K562 (cell line): ENCODE results near the gene PLEKHG5. TPM values are rescaled to one million over a fixed set of nuclear protein-coding genes. Genes with fewer than 3 reads are reported as not detected.
A peak's percentile ranks its signal among the peaks of the same experiment; 100 is the strongest.

Source experiments
- ARHGAP35 ChIP-seq: fragments of 450-650 bp; IDR thresholded peaks from 2 replicates; pipeline ENCODE4 v1.6.1; 2018; ENCODE audit not compliant: partially characterized antibody
- CBX2 ChIP-seq: fragments of 200-600 bp; sonication (generic); IDR thresholded peaks from one replicate; pipeline ENCODE4 v1.6.1; 2012; ENCODE audit warnings: mild to moderate bottlenecking, low read length, inconsistent platforms; ENCODE audit not compliant: insufficient read depth, poor library complexity, severe bottlenecking
- FOXK1 ChIP-seq: sonication (generic); formaldehyde crosslinking; IDR thresholded peaks from 2 replicates; pipeline ENCODE4 v1.8.0; 2022; ENCODE audit warnings: missing genetic modification reagents, mild to moderate bottlenecking, borderline replicate concordance
- FOXM1 ChIP-seq, 2 experiments: fragments of 450-650 bp in 1 of 2; sonication (generic) in 1 of 2; formaldehyde crosslinking in 1 of 2; IDR thresholded peaks; 2 replicates each; pipeline versions ENCODE4 v1.6.1 to v1.9.0; 2017 to 2022; ENCODE audit warnings: low read depth in 2 of 2, mild to moderate bottlenecking in 2 of 2, missing genetic modification reagents in 1 of 2, moderate library complexity in 1 of 2
- NUFIP1 ChIP-seq: fragments of 450-650 bp; IDR thresholded peaks from 2 replicates; pipeline ENCODE4 v1.6.1; 2018; ENCODE audit not compliant: partially characterized antibody
- POLR2AphosphoS5 ChIP-seq: IDR thresholded peaks from 2 replicates; pipeline ENCODE4 v1.6.1; 2011; ENCODE audit warnings: mild to moderate bottlenecking, low read depth, low read length, moderate library complexity; ENCODE audit not compliant: control insufficient read depth, insufficient read depth
- RFX1 ChIP-seq: fragments of 450-650 bp; IDR thresholded peaks from 2 replicates; pipeline ENCODE4 v1.6.1; 2016; ENCODE audit warnings: mild to moderate bottlenecking, moderate library complexity
- SIN3A ChIP-seq, 2 experiments: fragments of 150-350 bp in 1 of 2; IDR thresholded peaks; 2 replicates each; pipeline ENCODE4 v1.6.1; 2011 to 2016; ENCODE audit warnings: borderline replicate concordance in 2 of 2, low read depth in 2 of 2, low read length in 2 of 2, mild to moderate bottlenecking in 2 of 2, moderate library complexity in 2 of 2; ENCODE audit not compliant: control insufficient read depth in 1 of 2
- SUPT5H ChIP-seq: fragments of 450-650 bp; IDR thresholded peaks from 2 replicates; pipeline ENCODE4 v1.6.1; 2016
- ZFP30 ChIP-seq: fragments of 250-450 bp; sonication (Bioruptor Pico); IDR thresholded peaks from 2 replicates; pipeline ENCODE4 v1.8.0; 2022; ENCODE audit warnings: moderate library complexity, mild to moderate bottlenecking, inconsistent platforms, borderline replicate concordance
- ZNF384 ChIP-seq: IDR thresholded peaks from 2 replicates; pipeline ENCODE4 v1.6.1; 2012; ENCODE audit warnings: low read depth, low read length, improper control_type of control experiment
- polyA plus RNA-seq, 8 experiments: library from polyadenylated mRNA; depleted of rRNA in 4 of 8; stranded (reverse) in 5 of 8; unstranded in 3 of 8; fragments of >200 nt; fragmentation: Nextera tagmentation in 2 of 8; fragmentation: Illumina TruSeq in 1 of 8; extraction: Ambion mirVana in 2 of 8; extraction: Trizol in 1 of 8; gene quantifications; 2 replicates each; pipeline versions ENCODE4 v1.2.1 to v1.2.3, GENCODE V29; 2011 to 2014; ENCODE audit warnings: inconsistent platforms in 1 of 8, missing spikeins in 1 of 8
- total RNA-seq, 7 experiments: library from RNA; depleted of rRNA in 6 of 7; stranded (reverse); fragments of >200 nt in 6 of 7; fragmentation: Illumina TruSeq in 2 of 7; extraction: Trizol in 2 of 7; gene quantifications; 2 replicates each; pipeline versions ENCODE4 v1.2.1 to v1.2.3, GENCODE V29; 2011 to 2021; ENCODE audit warnings: low replicate concordance in 1 of 7
- TF ChIP-seq, protein P1 (sequence below): fragments of 250-450 bp; sonication (Bioruptor Pico); IDR thresholded peaks from 2 replicates; pipeline ENCODE4 v1.4.0; 2020; ENCODE audit warnings: mild to moderate bottlenecking, moderate library complexity, borderline replicate concordance
- TF ChIP-seq, protein P2 (sequence below): fragments of 250-450 bp; sonication (Bioruptor Pico); IDR thresholded peaks from 2 replicates; pipeline ENCODE4 v1.9.0; 2021; ENCODE audit warnings: mild to moderate bottlenecking, inconsistent platforms
- TF ChIP-seq, protein P3 (sequence below): fragments of 450-650 bp; IDR thresholded peaks from 2 replicates; pipeline ENCODE4 v1.6.1; 2018; ENCODE audit not compliant: partially characterized antibody

The PLEKHG5 gene
- total and polyA plus RNA-seq, 9 of the 15 experiments (the other 6 are each of a cell fraction or from before 2014, with no cell fraction given) = 0.04 to 0.29 (median 0.09) TPM; not detected in 3

DNA sequence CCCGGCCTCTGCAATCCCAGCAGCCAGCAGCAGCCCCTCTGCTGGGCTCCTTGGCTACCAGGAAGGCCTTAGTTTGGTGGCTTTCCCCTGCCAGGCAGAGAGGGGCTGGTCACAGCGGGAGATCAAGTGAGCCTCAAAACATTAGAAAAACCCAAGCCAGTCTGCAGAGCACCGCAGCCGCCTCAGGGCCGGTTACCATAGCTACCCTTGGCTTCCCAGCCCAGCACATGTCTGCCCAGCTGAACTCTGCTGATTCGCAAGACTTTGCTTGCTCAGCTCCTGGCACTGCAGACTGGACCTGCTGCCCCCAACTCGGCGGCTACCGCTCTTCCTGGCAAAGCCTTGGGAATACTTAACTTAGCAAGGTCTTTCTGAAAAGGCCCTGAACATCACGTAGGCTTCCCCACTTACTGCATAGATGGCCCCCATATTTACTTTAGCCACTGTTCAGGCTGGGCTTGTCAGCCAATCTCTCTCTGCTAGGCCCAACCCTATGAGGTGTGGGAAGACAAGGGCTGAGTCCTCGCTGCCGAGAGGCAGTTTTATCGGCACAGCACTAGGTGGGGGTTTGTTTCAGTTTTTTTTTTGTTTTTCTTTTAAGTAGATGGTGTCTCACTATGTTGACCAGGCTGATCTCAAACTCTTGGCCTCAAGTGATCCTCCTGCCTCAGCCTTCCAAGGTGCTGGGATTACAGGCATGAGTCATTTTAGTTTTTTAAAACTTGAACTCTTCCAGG, 28.6 kb upstream of the PLEKHG5 start (continued):
- TF ChIP-seq, protein P1, sequence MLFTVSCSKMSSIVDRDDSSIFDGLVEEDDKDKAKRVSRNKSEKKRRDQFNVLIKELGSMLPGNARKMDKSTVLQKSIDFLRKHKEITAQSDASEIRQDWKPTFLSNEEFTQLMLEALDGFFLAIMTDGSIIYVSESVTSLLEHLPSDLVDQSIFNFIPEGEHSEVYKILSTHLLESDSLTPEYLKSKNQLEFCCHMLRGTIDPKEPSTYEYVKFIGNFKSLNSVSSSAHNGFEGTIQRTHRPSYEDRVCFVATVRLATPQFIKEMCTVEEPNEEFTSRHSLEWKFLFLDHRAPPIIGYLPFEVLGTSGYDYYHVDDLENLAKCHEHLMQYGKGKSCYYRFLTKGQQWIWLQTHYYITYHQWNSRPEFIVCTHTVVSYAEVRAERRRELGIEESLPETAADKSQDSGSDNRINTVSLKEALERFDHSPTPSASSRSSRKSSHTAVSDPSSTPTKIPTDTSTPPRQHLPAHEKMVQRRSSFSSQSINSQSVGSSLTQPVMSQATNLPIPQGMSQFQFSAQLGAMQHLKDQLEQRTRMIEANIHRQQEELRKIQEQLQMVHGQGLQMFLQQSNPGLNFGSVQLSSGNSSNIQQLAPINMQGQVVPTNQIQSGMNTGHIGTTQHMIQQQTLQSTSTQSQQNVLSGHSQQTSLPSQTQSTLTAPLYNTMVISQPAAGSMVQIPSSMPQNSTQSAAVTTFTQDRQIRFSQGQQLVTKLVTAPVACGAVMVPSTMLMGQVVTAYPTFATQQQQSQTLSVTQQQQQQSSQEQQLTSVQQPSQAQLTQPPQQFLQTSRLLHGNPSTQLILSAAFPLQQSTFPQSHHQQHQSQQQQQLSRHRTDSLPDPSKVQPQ (CRISPR knock-in tag) = no peak
- TF ChIP-seq SIN3A (IDR thresholded peaks at IDR 0.05; ENCODE audit: borderline replicate concordance in 2 of 2, control insufficient read depth in 1 of 2, low read depth in 2 of 2, low read length in 2 of 2) (peak in 1 of 2 experiments; percentile 34; a peak in 1 of 4 replicates), ARHGAP35 (no peak), POLR2AphosphoS5 (peak; percentile 35; the same call in 1 of the 2 replicates), RFX1 (peak; percentile 81), ZFP30 (CRISPR knock-in tag) (no peak), ZNF384 (peak; percentile 65; the same call in 1 of the 2 replicates), FOXK1 (CRISPR knock-in tag) (no peak), NUFIP1 (no peak), FOXM1 (IDR thresholded peaks at IDR 0.05; ENCODE audit: low read depth) (no peak), FOXM1 (CRISPR knock-in tag; IDR thresholded peaks at IDR 0.05; ENCODE audit: low read depth) (no peak), CBX2 (no peak), SUPT5H (peak; percentile 8; the same call in 1 of the 2 replicates)
- TF ChIP-seq, protein P2, sequence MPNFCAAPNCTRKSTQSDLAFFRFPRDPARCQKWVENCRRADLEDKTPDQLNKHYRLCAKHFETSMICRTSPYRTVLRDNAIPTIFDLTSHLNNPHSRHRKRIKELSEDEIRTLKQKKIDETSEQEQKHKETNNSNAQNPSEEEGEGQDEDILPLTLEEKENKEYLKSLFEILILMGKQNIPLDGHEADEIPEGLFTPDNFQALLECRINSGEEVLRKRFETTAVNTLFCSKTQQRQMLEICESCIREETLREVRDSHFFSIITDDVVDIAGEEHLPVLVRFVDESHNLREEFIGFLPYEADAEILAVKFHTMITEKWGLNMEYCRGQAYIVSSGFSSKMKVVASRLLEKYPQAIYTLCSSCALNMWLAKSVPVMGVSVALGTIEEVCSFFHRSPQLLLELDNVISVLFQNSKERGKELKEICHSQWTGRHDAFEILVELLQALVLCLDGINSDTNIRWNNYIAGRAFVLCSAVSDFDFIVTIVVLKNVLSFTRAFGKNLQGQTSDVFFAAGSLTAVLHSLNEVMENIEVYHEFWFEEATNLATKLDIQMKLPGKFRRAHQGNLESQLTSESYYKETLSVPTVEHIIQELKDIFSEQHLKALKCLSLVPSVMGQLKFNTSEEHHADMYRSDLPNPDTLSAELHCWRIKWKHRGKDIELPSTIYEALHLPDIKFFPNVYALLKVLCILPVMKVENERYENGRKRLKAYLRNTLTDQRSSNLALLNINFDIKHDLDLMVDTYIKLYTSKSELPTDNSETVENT (CRISPR knock-in tag) = 0 out of 2 replicates have a peak, but pooled peaks have one; percentile 5
- TF ChIP-seq, protein P3, sequence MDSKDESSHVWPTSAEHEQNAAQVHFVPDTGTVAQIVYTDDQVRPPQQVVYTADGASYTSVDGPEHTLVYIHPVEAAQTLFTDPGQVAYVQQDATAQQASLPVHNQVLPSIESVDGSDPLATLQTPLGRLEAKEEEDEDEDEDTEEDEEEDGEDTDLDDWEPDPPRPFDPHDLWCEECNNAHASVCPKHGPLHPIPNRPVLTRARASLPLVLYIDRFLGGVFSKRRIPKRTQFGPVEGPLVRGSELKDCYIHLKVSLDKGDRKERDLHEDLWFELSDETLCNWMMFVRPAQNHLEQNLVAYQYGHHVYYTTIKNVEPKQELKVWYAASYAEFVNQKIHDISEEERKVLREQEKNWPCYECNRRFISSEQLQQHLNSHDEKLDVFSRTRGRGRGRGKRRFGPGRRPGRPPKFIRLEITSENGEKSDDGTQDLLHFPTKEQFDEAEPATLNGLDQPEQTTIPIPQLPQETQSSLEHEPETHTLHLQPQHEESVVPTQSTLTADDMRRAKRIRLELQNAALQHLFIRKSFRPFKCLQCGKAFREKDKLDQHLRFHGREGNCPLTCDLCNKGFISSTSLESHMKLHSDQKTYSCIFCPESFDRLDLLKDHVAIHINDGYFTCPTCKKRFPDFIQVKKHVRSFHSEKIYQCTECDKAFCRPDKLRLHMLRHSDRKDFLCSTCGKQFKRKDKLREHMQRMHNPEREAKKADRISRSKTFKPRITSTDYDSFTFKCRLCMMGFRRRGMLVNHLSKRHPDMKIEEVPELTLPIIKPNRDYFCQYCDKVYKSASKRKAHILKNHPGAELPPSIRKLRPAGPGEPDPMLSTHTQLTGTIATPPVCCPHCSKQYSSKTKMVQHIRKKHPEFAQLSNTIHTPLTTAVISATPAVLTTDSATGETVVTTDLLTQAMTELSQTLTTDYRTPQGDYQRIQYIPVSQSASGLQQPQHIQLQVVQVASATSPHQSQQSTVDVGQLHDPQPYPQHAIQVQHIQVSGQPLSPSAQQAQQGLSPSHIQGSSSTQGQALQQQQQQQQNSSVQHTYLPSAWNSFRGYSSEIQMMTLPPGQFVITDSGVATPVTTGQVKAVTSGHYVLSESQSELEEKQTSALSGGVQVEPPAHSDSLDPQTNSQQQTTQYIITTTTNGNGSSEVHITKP = peak; percentile 12
